ENCODE measurements around the gene ERCC6L. TPM values are rescaled to one million over a fixed set of nuclear protein-coding genes. Genes with fewer than 3 reads are reported as not detected.

The ERCC6L gene
- total and polyA plus RNA-seq, 10 of the 15 experiments (the other 5 are each of a cell fraction or from before 2014, with no cell fraction given), result 4.7 to 13.1 (median 7.7) TPM

DNA sequence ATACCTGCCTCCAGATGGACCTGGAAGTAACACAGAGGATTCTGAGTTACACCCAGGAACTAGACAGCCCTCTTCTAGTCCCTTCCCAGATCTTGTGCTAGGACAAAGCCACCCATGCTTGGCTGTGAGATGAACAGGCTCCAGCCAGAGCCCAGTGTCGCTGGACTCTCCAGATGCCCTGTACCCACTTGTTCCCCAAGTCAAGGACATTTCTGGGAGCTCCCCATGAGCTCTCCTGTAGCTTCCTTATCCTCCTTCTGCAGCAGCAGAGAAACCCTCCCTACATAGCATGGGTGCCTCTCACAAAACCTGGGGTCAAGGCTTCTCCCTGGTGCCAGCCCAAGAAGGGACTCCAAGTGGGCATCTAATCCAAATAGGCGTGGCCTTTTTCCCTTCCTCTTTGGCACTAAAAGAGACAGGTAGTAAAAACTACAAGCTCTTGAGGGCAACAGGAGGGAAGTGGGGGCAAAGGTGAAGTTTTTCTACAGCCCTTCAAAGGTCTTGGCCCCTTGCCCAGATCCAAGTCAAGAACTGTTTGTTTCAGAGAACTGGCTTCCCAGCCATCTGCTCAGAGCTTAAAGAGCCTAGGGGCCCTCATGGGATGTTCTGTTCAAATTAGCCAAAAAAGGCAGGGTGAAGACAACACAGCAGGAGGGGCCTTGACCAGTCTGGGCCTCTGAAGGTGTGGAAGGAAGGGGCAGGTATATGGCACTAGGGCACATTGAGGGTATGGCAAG lies 8.5 kb upstream of the ERCC6L start:
- H3K36me3 ChIP-seq (ENCODE audit: control insufficient read depth in 2 of 2, insufficient read depth in 2 of 2, low read length in 1 of 2), result no peaks in the 10 kb centered on the region
- TF ChIP-seq NR2C2 (IDR thresholded peaks at IDR 0.05; ENCODE audit: borderline replicate concordance, control insufficient read depth, insufficient read length, low read depth), result no peak
- TF ChIP-seq, protein P1, sequence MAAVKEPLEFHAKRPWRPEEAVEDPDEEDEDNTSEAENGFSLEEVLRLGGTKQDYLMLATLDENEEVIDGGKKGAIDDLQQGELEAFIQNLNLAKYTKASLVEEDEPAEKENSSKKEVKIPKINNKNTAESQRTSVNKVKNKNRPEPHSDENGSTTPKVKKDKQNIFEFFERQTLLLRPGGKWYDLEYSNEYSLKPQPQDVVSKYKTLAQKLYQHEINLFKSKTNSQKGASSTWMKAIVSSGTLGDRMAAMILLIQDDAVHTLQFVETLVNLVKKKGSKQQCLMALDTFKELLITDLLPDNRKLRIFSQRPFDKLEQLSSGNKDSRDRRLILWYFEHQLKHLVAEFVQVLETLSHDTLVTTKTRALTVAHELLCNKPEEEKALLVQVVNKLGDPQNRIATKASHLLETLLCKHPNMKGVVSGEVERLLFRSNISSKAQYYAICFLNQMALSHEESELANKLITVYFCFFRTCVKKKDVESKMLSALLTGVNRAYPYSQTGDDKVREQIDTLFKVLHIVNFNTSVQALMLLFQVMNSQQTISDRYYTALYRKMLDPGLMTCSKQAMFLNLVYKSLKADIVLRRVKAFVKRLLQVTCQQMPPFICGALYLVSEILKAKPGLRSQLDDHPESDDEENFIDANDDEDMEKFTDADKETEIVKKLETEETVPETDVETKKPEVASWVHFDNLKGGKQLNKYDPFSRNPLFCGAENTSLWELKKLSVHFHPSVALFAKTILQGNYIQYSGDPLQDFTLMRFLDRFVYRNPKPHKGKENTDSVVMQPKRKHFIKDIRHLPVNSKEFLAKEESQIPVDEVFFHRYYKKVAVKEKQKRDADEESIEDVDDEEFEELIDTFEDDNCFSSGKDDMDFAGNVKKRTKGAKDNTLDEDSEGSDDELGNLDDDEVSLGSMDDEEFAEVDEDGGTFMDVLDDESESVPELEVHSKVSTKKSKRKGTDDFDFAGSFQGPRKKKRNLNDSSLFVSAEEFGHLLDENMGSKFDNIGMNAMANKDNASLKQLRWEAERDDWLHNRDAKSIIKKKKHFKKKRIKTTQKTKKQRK (IDR thresholded peaks at IDR 0.05; ENCODE audit: low read depth, low read length), result no peak
- TF ChIP-seq CBX3 (IDR thresholded peaks at IDR 0.05; ENCODE audit: borderline replicate concordance, low read depth), result no peak
- no peak for TF ChIP-seq NFXL1 (IDR thresholded peaks at IDR 0.05; ENCODE audit: borderline replicate concordance)
- TF ChIP-seq LARP7 (IDR thresholded peaks at IDR 0.05), result no peak
- no peak for TF ChIP-seq YY1 (IDR thresholded peaks at IDR 0.05; ENCODE audit: low read depth, low read length)
- TF ChIP-seq PAX8 (IDR thresholded peaks at IDR 0.05), result no peak
- no peak for TF ChIP-seq RBBP5 (conservative IDR thresholded peaks at IDR 0.05)
- no peak for TF ChIP-seq ZNF384 (IDR thresholded peaks at IDR 0.05; ENCODE audit: borderline replicate concordance, low read depth, low read length)
- no peak for TF ChIP-seq STAT3 (IDR thresholded peaks at IDR 0.05; ENCODE audit: low read depth, low read length)
- no peak for TF ChIP-seq ESRRA (IDR thresholded peaks at IDR 0.05; ENCODE audit: low read length)
- TF ChIP-seq, protein P2, sequence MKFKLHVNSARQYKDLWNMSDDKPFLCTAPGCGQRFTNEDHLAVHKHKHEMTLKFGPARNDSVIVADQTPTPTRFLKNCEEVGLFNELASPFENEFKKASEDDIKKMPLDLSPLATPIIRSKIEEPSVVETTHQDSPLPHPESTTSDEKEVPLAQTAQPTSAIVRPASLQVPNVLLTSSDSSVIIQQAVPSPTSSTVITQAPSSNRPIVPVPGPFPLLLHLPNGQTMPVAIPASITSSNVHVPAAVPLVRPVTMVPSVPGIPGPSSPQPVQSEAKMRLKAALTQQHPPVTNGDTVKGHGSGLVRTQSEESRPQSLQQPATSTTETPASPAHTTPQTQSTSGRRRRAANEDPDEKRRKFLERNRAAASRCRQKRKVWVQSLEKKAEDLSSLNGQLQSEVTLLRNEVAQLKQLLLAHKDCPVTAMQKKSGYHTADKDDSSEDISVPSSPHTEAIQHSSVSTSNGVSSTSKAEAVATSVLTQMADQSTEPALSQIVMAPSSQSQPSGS (IDR thresholded peaks at IDR 0.05; ENCODE audit: low read length), result no peak
- no peak for TF ChIP-seq KAT2A (conservative IDR thresholded peaks at IDR 0.05; ENCODE audit: control insufficient read depth, low read depth, low read length)
- no peak for TF ChIP-seq JUNB (IDR thresholded peaks at IDR 0.05)
- no peaks in the 10 kb centered on the region for H3K27me3 ChIP-seq (replicated peaks in 1 of 2; ENCODE audit: control insufficient read depth in 2 of 2, insufficient read depth in 2 of 2, low read length in 1 of 2)
- H3K4me2 ChIP-seq (ENCODE audit: control insufficient read depth, insufficient read depth), result no peak overlapping the region
- H3K9me3 ChIP-seq (replicated peaks; ENCODE audit: control insufficient read depth, insufficient read depth, low read length), result no peaks in the 10 kb centered on the region
- H3K27ac ChIP-seq (ENCODE audit: control insufficient read depth, insufficient read depth), result no peak overlapping the region
- ChIA-PET SMC1A (ENCODE audit: uncharacterized antibody, unreplicated experiment) (interaction anchor here (0.6 to 2.7 kb wide), 5 partner anchors 9 to 292 kb away, joined by 3 to 9 read pairs (median 5); partner anchors contain the start of genes ERCC6L and RPS4X), POLR2A (no interaction called here), RAD21 (ENCODE audit: unreplicated experiment) (interaction anchor here (2.9 kb wide), 1 partner anchor 292 kb away, joined by 8 read pairs; no protein-coding TSS in a partner anchor), CTCF (interaction anchor here (0.6 to 3.8 kb wide), 4 partner anchors 29 to 293 kb away, joined by 3 to 32 read pairs (median 4); partner anchors contain the start of gene RPS4X)
- WGBS (ENCODE audit: insufficient coverage, insufficient replicate concordance, low lambda C conversion rate, missing lambda C conversion rate), result 5% methylated on average over 2 of the region's 2 CpGs
- H3K4me1 ChIP-seq (ENCODE audit: control insufficient read depth, insufficient read depth, low read length), result no peaks in the 10 kb centered on the region
- no peak for ATAC-seq
- no peak overlapping the region for H3K4me3 ChIP-seq
- no peaks in the 10 kb centered on the region for H4K20me1 ChIP-seq (ENCODE audit: control insufficient read depth, insufficient read depth)
- H3K79me2 ChIP-seq (ENCODE audit: control insufficient read depth, insufficient read depth, low read length), result no peaks in the 10 kb centered on the region
- no peak overlapping the region for H3K9ac ChIP-seq (ENCODE audit: control insufficient read depth, insufficient read depth, low read length)
- no peak for DNase-seq (ENCODE audit: low read depth, low spot score)
- in situ Hi-C loops (cut with MboI) (loop anchor here (10.0 to 25.0 kb wide), 3 partner anchors 297 to 1890 kb away; no protein-coding TSS in a partner anchor), intact Hi-C loops (cut with micrococcal nuclease; ENCODE audit: unreplicated experiment) (no loop called here)
- BruUV-seq (replicated peaks), result no TSS peak
- no peak for FAIRE-seq
- H2AFZ ChIP-seq (ENCODE audit: control insufficient read depth, low read depth, low read length), result no peak overlapping the region
